ENCODE measurements around the gene LEKR1. TPM values are rescaled to one million over a fixed set of nuclear protein-coding genes. Genes with fewer than 3 reads are reported as not detected.

Gene LEKR1
- total and polyA plus RNA-seq, 9 of the 15 experiments (the other 6 are each of a cell fraction or from before 2014, with no cell fraction given) = 0.76 to 1.8 (median 1.2) TPM

GRCh38 chr3:156997351-156997750, 171.2 kb downstream of the LEKR1 start:
- H3K4me1 ChIP-seq (replicated peaks in 1 of 2; ENCODE audit: control insufficient read depth in 2 of 2, insufficient read depth in 2 of 2, low read length in 2 of 2) = no peaks in the 10 kb centered on the region
- ATAC-seq (no peak), FAIRE-seq (no peak), DNase-seq (ENCODE audit: extremely low read depth in 1 of 4, low spot score in 3 of 4) (no peak)
- H3K79me2 ChIP-seq (ENCODE audit: control insufficient read depth, insufficient read depth, low read length) = no peaks in the 10 kb centered on the region
- H3K9me1 ChIP-seq (ENCODE audit: control insufficient read depth, insufficient read depth, low read length) = no peaks in the 10 kb centered on the region
- no peaks in the 10 kb centered on the region for H4K20me1 ChIP-seq (replicated peaks; ENCODE audit: control insufficient read depth, insufficient read depth, low read length)
- in situ Hi-C loops (cut with MboI) (no loop called here), intact Hi-C loops (cut with micrococcal nuclease) (no loop called here)
- ChIA-PET POLR2A (interaction anchor here (0.6 kb wide), 1 partner anchor 29 kb away, joined by 3 read pairs; no protein-coding TSS in a partner anchor), CTCF (ENCODE audit: low intra/inter-chr PET ratio) (no interaction called here)
- H3K27ac ChIP-seq (ENCODE audit: extremely low read depth, low read depth, low read length) = no peak overlapping the region
- no peak overlapping the region for H3K4me3 ChIP-seq
- H2AFZ ChIP-seq (ENCODE audit: low read depth, low read length) = no peak overlapping the region
- BruUV-seq (replicated peaks) = no TSS peak
- H3K4me2 ChIP-seq (ENCODE audit: insufficient read depth, low read length) = no peak overlapping the region
- no peaks in the 10 kb centered on the region for H3K9me3 ChIP-seq (replicated peaks; ENCODE audit: control insufficient read depth, insufficient read depth, low read depth, low read length)
- no peak overlapping the region for H3K9ac ChIP-seq (ENCODE audit: insufficient read depth in 1 of 2, low read depth in 2 of 2, low read length in 2 of 2)
- no peaks in the 10 kb centered on the region for H3K27me3 ChIP-seq (ENCODE audit: control insufficient read depth in 2 of 2, insufficient read depth in 2 of 2, low read length in 2 of 2)
- no peaks in the 10 kb centered on the region for H3K36me3 ChIP-seq (ENCODE audit: control insufficient read depth, insufficient read depth, low read length)
- TF ChIP-seq, protein P1, sequence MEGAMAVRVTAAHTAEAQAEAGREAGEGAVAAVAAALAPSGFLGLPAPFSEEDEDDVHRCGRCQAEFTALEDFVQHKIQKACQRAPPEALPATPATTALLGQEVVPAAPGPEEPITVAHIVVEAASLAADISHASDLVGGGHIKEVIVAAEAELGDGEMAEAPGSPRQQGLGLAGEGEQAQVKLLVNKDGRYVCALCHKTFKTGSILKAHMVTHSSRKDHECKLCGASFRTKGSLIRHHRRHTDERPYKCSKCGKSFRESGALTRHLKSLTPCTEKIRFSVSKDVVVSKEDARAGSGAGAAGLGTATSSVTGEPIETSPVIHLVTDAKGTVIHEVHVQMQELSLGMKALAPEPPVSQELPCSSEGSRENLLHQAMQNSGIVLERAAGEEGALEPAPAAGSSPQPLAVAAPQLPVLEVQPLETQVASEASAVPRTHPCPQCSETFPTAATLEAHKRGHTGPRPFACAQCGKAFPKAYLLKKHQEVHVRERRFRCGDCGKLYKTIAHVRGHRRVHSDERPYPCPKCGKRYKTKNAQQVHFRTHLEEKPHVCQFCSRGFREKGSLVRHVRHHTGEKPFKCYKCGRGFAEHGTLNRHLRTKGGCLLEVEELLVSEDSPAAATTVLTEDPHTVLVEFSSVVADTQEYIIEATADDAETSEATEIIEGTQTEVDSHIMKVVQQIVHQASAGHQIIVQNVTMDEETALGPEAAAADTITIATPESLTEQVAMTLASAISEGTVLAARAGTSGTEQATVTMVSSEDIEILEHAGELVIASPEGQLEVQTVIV (CRISPR knock-in tag; IDR thresholded peaks at IDR 0.05; ENCODE audit: borderline replicate concordance) = no peak
- no peak for TF ChIP-seq CTBP1 (IDR thresholded peaks at IDR 0.05; ENCODE audit: borderline replicate concordance)
- no peak for TF ChIP-seq ZNF586 (CRISPR knock-in tag; conservative IDR thresholded peaks at IDR 0.05)
- no peak for TF ChIP-seq LEF1 (IDR thresholded peaks at IDR 0.05)
- no peak for TF ChIP-seq POLR2A (conservative IDR thresholded peaks at IDR 0.05)
- TF ChIP-seq ELF1 (tag; IDR thresholded peaks at IDR 0.05) = no peak
- TF ChIP-seq, protein P2, sequence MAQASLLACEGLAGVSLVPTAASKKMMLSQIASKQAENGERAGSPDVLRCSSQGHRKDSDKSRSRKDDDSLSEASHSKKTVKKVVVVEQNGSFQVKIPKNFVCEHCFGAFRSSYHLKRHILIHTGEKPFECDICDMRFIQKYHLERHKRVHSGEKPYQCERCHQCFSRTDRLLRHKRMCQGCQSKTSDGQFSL (CRISPR knock-in tag; IDR thresholded peaks at IDR 0.05) = no peak
- TF ChIP-seq, protein P2 (tag; IDR thresholded peaks at IDR 0.05) = no peak
- TF ChIP-seq MED1 (CRISPR knock-in tag; IDR thresholded peaks at IDR 0.05; ENCODE audit: borderline replicate concordance) = no peak
- TF ChIP-seq SMAD2 (IDR thresholded peaks at IDR 0.05; ENCODE audit: low read depth, low read length) = no peak
- TF ChIP-seq, protein P3, sequence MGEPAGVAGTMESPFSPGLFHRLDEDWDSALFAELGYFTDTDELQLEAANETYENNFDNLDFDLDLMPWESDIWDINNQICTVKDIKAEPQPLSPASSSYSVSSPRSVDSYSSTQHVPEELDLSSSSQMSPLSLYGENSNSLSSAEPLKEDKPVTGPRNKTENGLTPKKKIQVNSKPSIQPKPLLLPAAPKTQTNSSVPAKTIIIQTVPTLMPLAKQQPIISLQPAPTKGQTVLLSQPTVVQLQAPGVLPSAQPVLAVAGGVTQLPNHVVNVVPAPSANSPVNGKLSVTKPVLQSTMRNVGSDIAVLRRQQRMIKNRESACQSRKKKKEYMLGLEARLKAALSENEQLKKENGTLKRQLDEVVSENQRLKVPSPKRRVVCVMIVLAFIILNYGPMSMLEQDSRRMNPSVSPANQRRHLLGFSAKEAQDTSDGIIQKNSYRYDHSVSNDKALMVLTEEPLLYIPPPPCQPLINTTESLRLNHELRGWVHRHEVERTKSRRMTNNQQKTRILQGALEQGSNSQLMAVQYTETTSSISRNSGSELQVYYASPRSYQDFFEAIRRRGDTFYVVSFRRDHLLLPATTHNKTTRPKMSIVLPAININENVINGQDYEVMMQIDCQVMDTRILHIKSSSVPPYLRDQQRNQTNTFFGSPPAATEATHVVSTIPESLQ (CRISPR knock-in tag; IDR thresholded peaks at IDR 0.05) = no peak
- no peak for TF ChIP-seq FOXJ2 (tag; IDR thresholded peaks at IDR 0.05)
- no peak for TF ChIP-seq PCBP1 (IDR thresholded peaks at IDR 0.05; ENCODE audit: low read depth, low read length, poor library complexity, severe bottlenecking)
- TF ChIP-seq DEAF1 (CRISPR knock-in tag; IDR thresholded peaks at IDR 0.05) = no peak
- TF ChIP-seq MTF1 (CRISPR knock-in tag; IDR thresholded peaks at IDR 0.05; ENCODE audit: borderline replicate concordance) = no peak

Measured in K562 (cell line).